Neuronal stem cell (in vitro differentiated cells): ENCODE measurements around the gene CYGB.

Source experiments
- DNase-seq: peaks from one replicate; pipeline ENCODE4 v3.0.0-alpha.2; 2013; ENCODE audit warnings: low spot score
- H2AFZ ChIP-seq: one replicate; pipeline ENCODE4 v1.6.1; 2013; ENCODE audit warnings: mild to moderate bottlenecking, low read length, inconsistent platforms
- H2AK5ac ChIP-seq: 2 replicates; pipeline ENCODE4 v1.6.1; 2013; ENCODE audit warnings: low read depth, mild to moderate bottlenecking, inconsistent platforms, low read length, moderate library complexity, mixed read lengths
- H2BK120ac ChIP-seq: 2 replicates; pipeline ENCODE4 v1.6.1; 2013; ENCODE audit warnings: low read depth, mild to moderate bottlenecking, inconsistent platforms, low read length, moderate library complexity, mixed read lengths
- H2BK12ac ChIP-seq: one replicate; pipeline ENCODE4 v1.6.1; 2013; ENCODE audit warnings: low read length, inconsistent platforms
- H2BK15ac ChIP-seq: 2 replicates; pipeline ENCODE4 v1.6.1; 2013; ENCODE audit warnings: mild to moderate bottlenecking, low read length, inconsistent platforms, mixed read lengths
- H2BK5ac ChIP-seq: one replicate; pipeline ENCODE4 v1.6.1; 2013; ENCODE audit warnings: inconsistent platforms, mild to moderate bottlenecking, low read length, moderate library complexity
- H3K14ac ChIP-seq: one replicate; pipeline ENCODE4 v1.6.1; 2013; ENCODE audit warnings: low read length, inconsistent platforms
- H3K18ac ChIP-seq: 2 replicates; pipeline ENCODE4 v1.6.1; 2013; ENCODE audit warnings: low read length, inconsistent platforms
- H3K23ac ChIP-seq: 2 replicates; pipeline ENCODE4 v1.6.1; 2013; ENCODE audit warnings: low read depth, mild to moderate bottlenecking, mixed read lengths, low read length, inconsistent platforms; ENCODE audit not compliant: poor library complexity
- H3K27ac ChIP-seq: replicated peaks from 3 replicates; pipeline ENCODE4 v1.5.1; 2013; ENCODE audit warnings: low read length, inconsistent platforms
- H3K27me3 ChIP-seq, 3 experiments: 2 replicates each; pipeline ENCODE4 v1.6.1; 2013; ENCODE audit warnings: low read length in 3 of 3, mild to moderate bottlenecking in 2 of 3, inconsistent platforms in 1 of 3, low read depth in 1 of 3, mixed read lengths in 1 of 3, moderate library complexity in 1 of 3; ENCODE audit not compliant: control insufficient read depth in 3 of 3, insufficient read depth in 3 of 3
- H3K36me3 ChIP-seq, 2 donors: replicated peaks in 1 of 2; 2 replicates each; pipeline ENCODE4 v1.6.1; 2013; ENCODE audit warnings: low read length in 2 of 2; ENCODE audit not compliant: control insufficient read depth in 2 of 2, insufficient read depth in 2 of 2
- H3K4ac ChIP-seq: 2 replicates; pipeline ENCODE4 v1.6.1; 2013; ENCODE audit warnings: inconsistent platforms, mild to moderate bottlenecking, low read length, moderate library complexity
- H3K4me1 ChIP-seq, 2 donors: 1 replicate in 1 of 2; 2 replicates in 1 of 2; pipeline ENCODE4 v1.6.1; 2013; ENCODE audit warnings: low read length in 2 of 2, low read depth in 1 of 2; ENCODE audit not compliant: control insufficient read depth in 2 of 2, insufficient read depth in 1 of 2
- H3K4me2 ChIP-seq: one replicate; pipeline ENCODE4 v1.6.1; 2013; ENCODE audit warnings: mild to moderate bottlenecking, low read length, inconsistent platforms; ENCODE audit not compliant: insufficient read depth, poor library complexity, severe bottlenecking
- H3K4me3 ChIP-seq, 2 donors: 2 replicates each; pipeline ENCODE4 v1.5.1; 2013; ENCODE audit warnings: low read length in 2 of 2, mild to moderate bottlenecking in 2 of 2, inconsistent platforms in 1 of 2, moderate library complexity in 1 of 2
- H3K79me1 ChIP-seq: one replicate; pipeline ENCODE4 v1.6.1; 2013; ENCODE audit warnings: low read depth, mild to moderate bottlenecking, inconsistent platforms, low read length, moderate library complexity
- H3K9ac ChIP-seq: one replicate; pipeline ENCODE4 v1.6.1; 2013; ENCODE audit warnings: mild to moderate bottlenecking, low read depth, low read length, inconsistent platforms; ENCODE audit not compliant: poor library complexity
- H3K9me3 ChIP-seq, 2 donors: replicated peaks in 1 of 2; 2 replicates each; pipeline versions ENCODE3 to v1.6.1; 2013; ENCODE audit warnings: low read length in 2 of 2, mild to moderate bottlenecking in 2 of 2, inconsistent platforms in 1 of 2, low read depth in 1 of 2, mixed read lengths in 1 of 2, moderate library complexity in 1 of 2; ENCODE audit not compliant: control insufficient read depth in 2 of 2, insufficient read depth in 1 of 2
- H4K8ac ChIP-seq: one replicate; pipeline ENCODE4 v1.6.1; 2013; ENCODE audit warnings: low read depth, mild to moderate bottlenecking, inconsistent platforms, low read length, moderate library complexity
- H4K91ac ChIP-seq: one replicate; pipeline ENCODE4 v1.6.1; 2013; ENCODE audit warnings: low read length, low read depth, mild to moderate bottlenecking, inconsistent platforms; ENCODE audit not compliant: poor library complexity
- WGBS, 2 donors: extraction: QIAGEN DNeasy Blood & Tissue Kit; methylation state at CpG; one replicate each; pipeline ENCODE4 v1.1.7; 2013; ENCODE audit warnings: missing lambda C conversion rate in 2 of 2, mixed read lengths in 1 of 2; ENCODE audit not compliant: insufficient read length in 2 of 2, insufficient replicate concordance in 1 of 2; ENCODE audit errors: extremely low coverage in 2 of 2; 5-methylcytosine and 5-hydroxymethylcytosine counted together

Gene CYGB

DNA sequence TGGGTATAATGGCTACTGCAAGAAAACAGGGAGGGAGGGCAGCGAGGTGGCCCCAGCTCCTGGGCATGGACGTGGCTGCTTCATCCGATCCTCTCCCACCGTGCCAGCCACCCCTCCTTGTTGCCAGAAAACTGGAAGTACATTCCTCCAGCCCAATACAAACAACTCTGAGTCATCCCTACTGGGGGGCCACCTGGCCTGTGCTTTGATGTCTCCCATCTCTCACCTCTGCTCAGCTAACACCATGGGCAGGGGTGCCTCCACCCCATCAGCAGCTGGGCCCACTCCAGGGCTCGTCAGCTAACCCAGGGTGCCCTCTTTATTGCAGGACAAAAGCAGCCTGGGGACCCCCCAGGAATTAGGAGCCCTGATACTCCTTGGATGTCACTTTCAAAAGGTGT lies 38.2 kb downstream of the CYGB start:
- Histone ChIP-seq H2AK5ac (peak overlapping the region; percentile 59), H3K23ac (no peak overlapping the region), H3K36me3 (no peaks in the 10 kb centered on the region), H4K8ac (no peak overlapping the region), H3K14ac (no peak overlapping the region), H2BK120ac (no peak overlapping the region), H3K18ac (no peak overlapping the region), H3K4me3 (no peak overlapping the region), H3K4ac (no peak overlapping the region), H2BK12ac (no peak overlapping the region), H3K4me1 (peaks cover 9 to 28% of the 10 kb centered on the region in 2 donors), H3K79me1 (no peaks in the 10 kb centered on the region), H3K27ac (no peak overlapping the region), H2BK5ac (no peak overlapping the region), H4K91ac (no peak overlapping the region), H2AFZ (no peak overlapping the region), H2BK15ac (no peak overlapping the region), H3K9me3 (no peaks in the 10 kb centered on the region), H3K27me3 (peaks cover 5 to 86% (median 14%) of the 10 kb centered on the region in 3 experiments), H3K4me2 (no peak overlapping the region), H3K9ac (no peak overlapping the region)
- no CpG with 5 or more reads among the region's 5 CpGs for WGBS, 2 donors
- DNase-seq, result no peak

DNA sequence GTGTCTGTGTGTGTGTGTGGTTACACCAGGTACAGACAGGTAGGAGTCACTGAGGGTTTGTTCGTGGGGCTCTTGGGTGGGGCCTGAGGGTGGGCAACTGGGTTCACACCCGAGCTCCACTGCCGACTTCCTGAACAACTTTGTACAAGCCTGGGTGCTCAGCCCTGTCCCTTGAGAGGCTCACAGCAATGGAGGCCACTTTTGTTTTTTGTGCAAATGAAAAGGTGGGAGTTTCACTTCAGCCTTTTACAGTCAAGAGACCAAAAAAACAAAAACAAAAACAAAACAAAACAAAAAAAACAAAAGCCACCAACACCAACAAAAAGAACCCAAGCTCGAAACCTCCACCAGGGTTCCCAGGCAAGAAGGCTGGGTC lies 38.6 kb downstream of the CYGB start:
- WGBS, 2 donors, result no CpG with 5 or more reads among the region's 4 CpGs
- H2BK15ac ChIP-seq, result no peak overlapping the region
- no peak overlapping the region for H2AFZ ChIP-seq

DNA sequence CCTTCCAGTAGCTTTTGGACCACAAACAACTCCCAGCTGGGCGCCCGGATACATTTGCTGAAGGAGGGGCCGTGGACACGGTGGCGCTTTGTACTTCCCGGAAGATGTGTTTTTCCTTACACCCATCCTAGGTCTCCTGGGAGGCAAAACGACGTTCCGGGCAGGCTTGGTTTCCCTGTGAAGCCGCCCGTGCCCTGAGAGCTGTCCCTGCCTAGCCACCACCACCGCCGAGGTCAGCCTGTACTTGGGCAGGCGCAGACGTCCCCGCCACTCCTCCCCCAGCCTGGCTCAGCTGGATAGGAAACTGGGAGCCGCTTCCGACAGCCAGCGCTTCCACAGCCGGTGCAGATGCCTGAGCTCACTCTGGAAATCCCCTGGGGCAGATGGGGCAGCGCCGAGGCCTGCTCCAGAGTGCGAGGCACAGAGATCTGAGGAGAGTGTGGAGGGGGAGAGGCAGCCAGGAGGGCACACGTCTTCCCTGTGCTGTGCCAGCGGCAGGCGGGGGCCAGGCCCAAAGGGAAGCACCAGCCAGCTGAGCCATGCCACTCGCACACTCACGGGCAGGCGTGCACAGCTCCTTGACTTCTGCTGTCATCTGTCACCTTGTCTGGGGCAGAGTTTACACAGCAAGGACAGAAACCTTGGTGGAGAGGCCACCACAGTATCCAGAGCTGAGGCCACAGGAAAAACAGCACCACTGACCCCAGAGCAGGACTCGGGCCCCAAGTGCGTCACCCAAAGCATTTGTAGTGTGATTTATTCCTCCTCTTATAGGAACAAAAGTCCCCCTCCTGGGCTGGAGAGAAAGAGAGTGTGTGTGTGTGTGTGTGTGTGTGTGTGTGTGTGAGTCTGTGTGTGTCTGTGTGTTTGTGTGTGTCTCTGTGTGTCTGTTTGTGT lies 39.3 kb downstream of the CYGB start:
- H3K4me2 ChIP-seq, result no peak overlapping the region
- no peak for DNase-seq
- H3K27ac ChIP-seq, result no peak overlapping the region
- H2BK15ac ChIP-seq, result peak overlapping the region; percentile 1
- H3K4ac ChIP-seq, result no peak overlapping the region
- H3K9me3 ChIP-seq, result no peaks in the 10 kb centered on the region
- H2AFZ ChIP-seq, result peak overlapping the region; percentile 71
- peaks cover 10 to 32% of the 10 kb centered on the region in 2 donors for H3K4me1 ChIP-seq
- no peak overlapping the region for H2BK12ac ChIP-seq
- no peak overlapping the region for H4K8ac ChIP-seq
- peak overlapping the region; percentile 48 for H3K18ac ChIP-seq
- no peak overlapping the region for H3K23ac ChIP-seq
- WGBS, 2 donors, result no CpG with 5 or more reads among the region's 31 CpGs
- H3K14ac ChIP-seq, result peak overlapping the region; percentile 76
- no peaks in the 10 kb centered on the region for H3K36me3 ChIP-seq
- H4K91ac ChIP-seq, result peak overlapping the region; percentile 78
- H3K79me1 ChIP-seq, result no peaks in the 10 kb centered on the region
- H3K4me3 ChIP-seq, result no peak overlapping the region
- H2AK5ac ChIP-seq, result peak overlapping the region; percentile 92
- H3K9ac ChIP-seq, result peak overlapping the region; percentile 1
- H2BK5ac ChIP-seq, result no peak overlapping the region
- no peak overlapping the region for H2BK120ac ChIP-seq
- H3K27me3 ChIP-seq, result peaks cover 5 to 95% (median 14%) of the 10 kb centered on the region in 3 experiments

More for the DNA sequence above, 38.6 kb downstream of the CYGB start:
- no peak overlapping the region for H3K14ac ChIP-seq
- H4K91ac ChIP-seq, result no peak overlapping the region
- no peak overlapping the region for H4K8ac ChIP-seq
- no peak overlapping the region for H2BK120ac ChIP-seq
- no peak overlapping the region for H3K18ac ChIP-seq
- no peaks in the 10 kb centered on the region for H3K9me3 ChIP-seq
- H3K79me1 ChIP-seq, result no peaks in the 10 kb centered on the region
- no peak overlapping the region for H3K4me2 ChIP-seq
- no peaks in the 10 kb centered on the region for H3K36me3 ChIP-seq
- no peak overlapping the region for H2AK5ac ChIP-seq
- no peak overlapping the region for H3K4me3 ChIP-seq
- no peak overlapping the region for H2BK5ac ChIP-seq
- H3K4ac ChIP-seq, result no peak overlapping the region
- no peak overlapping the region for H3K23ac ChIP-seq
- no peak overlapping the region for H2BK12ac ChIP-seq
- peaks cover 9 to 28% of the 10 kb centered on the region in 2 donors for H3K4me1 ChIP-seq
- H3K9ac ChIP-seq, result no peak overlapping the region
- DNase-seq, result no peak
- no peak overlapping the region for H3K27ac ChIP-seq
- peaks cover 5 to 90% (median 14%) of the 10 kb centered on the region in 3 experiments for H3K27me3 ChIP-seq

DNA sequence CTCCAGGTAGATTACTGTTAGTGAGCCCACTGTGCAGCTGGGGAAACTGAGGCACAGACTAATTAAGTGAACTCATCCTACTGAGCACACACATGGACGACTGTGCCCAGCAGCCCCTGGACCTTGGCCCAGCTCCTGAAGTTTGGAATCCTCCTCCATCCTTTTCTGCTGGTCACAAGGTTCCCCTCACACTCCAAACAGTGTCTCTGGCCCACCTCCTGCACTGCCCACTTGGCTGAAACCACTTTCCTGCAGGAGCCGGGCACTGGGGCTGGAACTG lies 39.9 kb downstream of the CYGB start:
- Histone ChIP-seq H2BK5ac (no peak overlapping the region), H3K4ac (no peak overlapping the region), H3K9ac (no peak overlapping the region), H3K18ac (peak overlapping the region; percentile 48), H3K9me3 (no peaks in the 10 kb centered on the region), H2AK5ac (peak overlapping the region; percentile 92), H3K4me3 (no peak overlapping the region), H4K91ac (peak overlapping the region; percentile 78), H3K27me3 (peaks cover 5 to 92% (median 14%) of the 10 kb centered on the region in 3 experiments), H2BK15ac (no peak overlapping the region), H3K14ac (peak overlapping the region; percentile 76), H2BK120ac (no peak overlapping the region), H3K79me1 (no peaks in the 10 kb centered on the region), H2AFZ (no peak overlapping the region), H3K36me3 (no peaks in the 10 kb centered on the region), H2BK12ac (peak overlapping the region; percentile 51), H3K27ac (no peak overlapping the region), H3K4me2 (no peak overlapping the region), H3K4me1 (peaks cover 13 to 37% of the 10 kb centered on the region in 2 donors), H4K8ac (peak overlapping the region; percentile 29), H3K23ac (no peak overlapping the region)
- WGBS, 2 donors, result no CpG with 5 or more reads among the region's 2 CpGs
- no peak for DNase-seq
